Caco-2 (cell line): ENCODE measurements around the gene SLC28A2. TPM values are rescaled to one million over a fixed set of nuclear protein-coding genes. Genes with fewer than 3 reads are reported as not detected.

Experiments used
- BruUV-seq: library from RNA; stranded (reverse); fragments of 400-500 nt; replicated peaks from 2 replicates; lab custom pipeline; 2021; lab: Mats Ljungman, UMichigan
- CTCF ChIA-PET: fragments of 300-600 bp; sonication (Branson Sonifier 250); formaldehyde crosslinking; loops from one replicate; lab custom pipeline; 2022; ENCODE audit warnings: antibody characterized with exemption; lab: Charles Lee
- POLR2A ChIA-PET: fragments of 300-600 bp; sonication (Branson Sonifier 250); formaldehyde crosslinking; loops from one replicate; lab custom pipeline; 2022; ENCODE audit warnings: antibody characterized with exemption; lab: Charles Lee
- DNase-seq, 2 experiments: peaks; one replicate each; pipeline versions ENCODE4 v3.0.0 to v3.0.0-alpha.2; 2020 to 2022
- H3K27me3 ChIP-seq: replicated peaks from 2 replicates; pipeline ENCODE4 v1.6.0; 2011; ENCODE audit warnings: low read length; ENCODE audit not compliant: control insufficient read depth, insufficient read depth
- H3K36me3 ChIP-seq: 2 replicates; pipeline ENCODE4 v1.5.1; 2011; ENCODE audit warnings: low read length; ENCODE audit not compliant: control insufficient read depth, insufficient read depth
- H3K4me1 ChIP-seq: fragments of 250-450 bp; sonication (Bioruptor Pico); 2 replicates; pipeline ENCODE4 v1.5.1; 2020; ENCODE audit warnings: mild to moderate bottlenecking
- H3K4me3 ChIP-seq: 2 replicates; pipeline ENCODE4 v1.5.1; 2011; ENCODE audit warnings: low read depth, mild to moderate bottlenecking, control low read depth, low read length
- H3K9me3 ChIP-seq: fragments of 250-450 bp; sonication (Bioruptor Pico); 2 replicates; pipeline ENCODE4 v1.5.1; 2020; ENCODE audit warnings: mild to moderate bottlenecking, moderate library complexity
- H3K27ac Mint-ChIP-seq: one replicate; pipeline ENCODE4 v1.8.0; 2022; ENCODE audit warnings: mixed read lengths; ENCODE audit not compliant: unreplicated experiment
- H3K27me3 Mint-ChIP-seq: one replicate; pipeline ENCODE4 v1.8.0; 2022; ENCODE audit warnings: mixed read lengths; ENCODE audit not compliant: insufficient read depth, unreplicated experiment
- H3K36me3 Mint-ChIP-seq: one replicate; pipeline ENCODE4 v1.8.0; 2022; ENCODE audit warnings: mild to moderate bottlenecking, mixed read lengths; ENCODE audit not compliant: insufficient read depth, unreplicated experiment
- H3K4me1 Mint-ChIP-seq: one replicate; pipeline ENCODE4 v1.8.0; 2022; ENCODE audit warnings: low read depth, mixed read lengths; ENCODE audit not compliant: unreplicated experiment
- H3K4me3 Mint-ChIP-seq: one replicate; pipeline ENCODE4 v1.8.0; 2022; ENCODE audit warnings: mild to moderate bottlenecking, moderate library complexity, mixed read lengths; ENCODE audit not compliant: unreplicated experiment
- H3K9me3 Mint-ChIP-seq: one replicate; pipeline ENCODE4 v1.8.0; 2022; ENCODE audit warnings: mixed read lengths; ENCODE audit not compliant: unreplicated experiment
- intact Hi-C: fragments of 100-400 bp; cut with micrococcal nuclease; formaldehyde crosslinking; loops from one replicate; pipeline ENCODE4 v1.10.0; 2022; ENCODE audit not compliant: unreplicated experiment
- total RNA-seq: library from RNA; stranded (reverse); gene quantifications from 2 replicates; pipeline ENCODE4 v1.2.3, GENCODE V29; 2022
- TF ChIP-seq, protein P1 (sequence below), 2 experiments: fragments of 200-600 bp in 1 of 2; IDR thresholded peaks; 1 replicate in 1 of 2; 2 replicates in 1 of 2; pipeline versions ENCODE4 v1.5.1 to v1.8.0; 2011 to 2022; ENCODE audit warnings: antibody characterized with exemption in 1 of 2, control low read depth in 1 of 2, inconsistent platforms in 1 of 2, low read depth in 1 of 2, low read length in 1 of 2, mild to moderate bottlenecking in 1 of 2, moderate library complexity in 1 of 2; ENCODE audit not compliant: insufficient read depth in 1 of 2, severe bottlenecking in 1 of 2, unreplicated experiment in 1 of 2

SLC28A2 gene
- total RNA-seq, 1 experiment from 2014 or later, result 0.11 TPM

- ChIA-PET CTCF (no interaction called here), POLR2A (no interaction called here)
- peaks cover 12% of the 10 kb centered on the region for H3K9me3 ChIP-seq
- Mint-ChIP-seq H3K4me1 (no peaks in the 10 kb centered on the region), H3K27ac (no peak overlapping the region), H3K9me3 (peaks cover 45% of the 10 kb centered on the region), H3K4me3 (no peak overlapping the region), H3K36me3 (peaks cover 4% of the 10 kb centered on the region), H3K27me3 (no peaks in the 10 kb centered on the region)
- no peaks in the 10 kb centered on the region for H3K4me1 ChIP-seq
- peak in 1 of 2 experiments; percentile 38 for DNase-seq
- H3K4me3 ChIP-seq, result no peak overlapping the region
- intact Hi-C loops, result no loop called here
- no peaks in the 10 kb centered on the region for H3K36me3 ChIP-seq
- H3K27me3 ChIP-seq, result no peaks in the 10 kb centered on the region
- TF ChIP-seq, protein P1, sequence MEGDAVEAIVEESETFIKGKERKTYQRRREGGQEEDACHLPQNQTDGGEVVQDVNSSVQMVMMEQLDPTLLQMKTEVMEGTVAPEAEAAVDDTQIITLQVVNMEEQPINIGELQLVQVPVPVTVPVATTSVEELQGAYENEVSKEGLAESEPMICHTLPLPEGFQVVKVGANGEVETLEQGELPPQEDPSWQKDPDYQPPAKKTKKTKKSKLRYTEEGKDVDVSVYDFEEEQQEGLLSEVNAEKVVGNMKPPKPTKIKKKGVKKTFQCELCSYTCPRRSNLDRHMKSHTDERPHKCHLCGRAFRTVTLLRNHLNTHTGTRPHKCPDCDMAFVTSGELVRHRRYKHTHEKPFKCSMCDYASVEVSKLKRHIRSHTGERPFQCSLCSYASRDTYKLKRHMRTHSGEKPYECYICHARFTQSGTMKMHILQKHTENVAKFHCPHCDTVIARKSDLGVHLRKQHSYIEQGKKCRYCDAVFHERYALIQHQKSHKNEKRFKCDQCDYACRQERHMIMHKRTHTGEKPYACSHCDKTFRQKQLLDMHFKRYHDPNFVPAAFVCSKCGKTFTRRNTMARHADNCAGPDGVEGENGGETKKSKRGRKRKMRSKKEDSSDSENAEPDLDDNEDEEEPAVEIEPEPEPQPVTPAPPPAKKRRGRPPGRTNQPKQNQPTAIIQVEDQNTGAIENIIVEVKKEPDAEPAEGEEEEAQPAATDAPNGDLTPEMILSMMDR (IDR thresholded peaks at IDR 0.05; ENCODE audit: insufficient read depth in 1 of 2, low read depth in 1 of 2, low read length in 1 of 2, severe bottlenecking in 1 of 2, unreplicated experiment in 1 of 2), result no peak
- no TSS peak for BruUV-seq
Observed at GRCh38 chr15:45242289-45242688, 9.7 kb upstream of the SLC28A2 start.

DNA sequence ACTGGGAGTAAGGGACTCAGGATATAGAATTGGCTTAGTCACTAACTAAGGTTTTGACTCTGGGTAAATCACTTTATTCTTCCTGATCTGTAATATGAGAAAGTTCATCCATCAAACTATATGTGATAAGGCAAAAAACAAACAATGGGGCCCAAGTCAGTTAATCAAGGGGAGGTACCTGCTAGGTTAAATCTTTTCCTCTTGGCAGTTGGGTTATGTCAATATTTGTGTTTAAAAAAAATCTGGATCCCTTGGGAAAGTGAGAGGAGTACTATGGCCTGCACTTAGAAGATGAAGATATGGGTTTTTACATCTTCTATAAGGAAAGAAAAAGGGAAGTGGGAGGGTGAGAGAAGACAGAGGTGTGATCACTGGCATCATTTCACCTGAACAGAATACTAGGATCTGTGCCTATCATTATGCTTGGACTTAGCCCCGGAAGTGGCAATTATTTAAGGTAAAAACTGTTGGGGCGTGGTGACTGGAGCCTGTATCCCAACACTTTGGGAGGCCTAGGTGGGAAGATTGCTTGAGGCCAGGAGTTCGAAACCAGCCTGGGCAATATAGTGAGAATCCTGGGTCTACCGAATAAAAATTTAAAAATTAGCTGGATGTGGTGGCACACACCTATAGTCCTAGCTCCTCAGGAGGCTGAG lies 2.8 kb upstream of the SLC28A2 start:
- H3K36me3 ChIP-seq, result no peaks in the 10 kb centered on the region
- no peaks in the 10 kb centered on the region for H3K27me3 Mint-ChIP-seq
- no peaks in the 10 kb centered on the region for H3K4me1 ChIP-seq
- peaks cover 5% of the 10 kb centered on the region; the same call in 1 of the 2 replicates for H3K9me3 ChIP-seq
- peaks cover 24% of the 10 kb centered on the region for H3K9me3 Mint-ChIP-seq
- no peak overlapping the region for H3K4me3 ChIP-seq
- H3K4me1 Mint-ChIP-seq, result peaks cover 6% of the 10 kb centered on the region
- TF ChIP-seq, protein P1 (IDR thresholded peaks at IDR 0.05; ENCODE audit: insufficient read depth in 1 of 2, low read depth in 1 of 2, low read length in 1 of 2, severe bottlenecking in 1 of 2, unreplicated experiment in 1 of 2), result no peak
- no peak for DNase-seq
- BruUV-seq, result no TSS peak
- no peaks in the 10 kb centered on the region for H3K36me3 Mint-ChIP-seq
- no peaks in the 10 kb centered on the region for H3K27me3 ChIP-seq
- POLR2A ChIA-PET, result no interaction called here
- no peak overlapping the region for H3K4me3 Mint-ChIP-seq
- CTCF ChIA-PET, result no interaction called here
- no peak overlapping the region for H3K27ac Mint-ChIP-seq
- intact Hi-C loops, result no loop called here

DNA sequence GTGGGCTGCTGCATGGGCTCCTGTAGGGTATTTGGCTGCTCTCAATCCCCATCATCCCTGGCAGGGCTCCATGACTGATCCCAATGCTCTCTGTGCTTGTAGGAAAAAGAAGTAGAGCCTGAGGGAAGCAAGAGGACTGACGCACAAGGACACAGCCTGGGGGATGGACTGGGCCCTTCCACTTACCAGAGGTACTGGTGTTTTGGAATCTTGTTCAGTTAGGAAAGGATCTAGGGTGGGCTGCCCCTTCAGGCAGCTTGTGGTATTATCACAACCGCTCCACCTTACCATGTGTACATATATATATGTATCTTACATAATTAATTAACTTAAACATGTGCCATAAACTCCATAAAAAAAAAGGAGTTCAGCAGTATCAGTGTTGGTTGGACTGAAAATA lies 1.3 kb downstream of the SLC28A2 start:
- H3K9me3 Mint-ChIP-seq, result peaks cover 11% of the 10 kb centered on the region
- no peaks in the 10 kb centered on the region for H3K27me3 ChIP-seq
- H3K27me3 Mint-ChIP-seq, result no peaks in the 10 kb centered on the region
- H3K36me3 Mint-ChIP-seq, result no peaks in the 10 kb centered on the region
- DNase-seq, result no peak
- ChIA-PET CTCF (no interaction called here), POLR2A (no interaction called here)
- TF ChIP-seq, protein P1 (IDR thresholded peaks at IDR 0.05; ENCODE audit: insufficient read depth in 1 of 2, low read depth in 1 of 2, low read length in 1 of 2, severe bottlenecking in 1 of 2, unreplicated experiment in 1 of 2), result peak in 1 of 2 experiments; percentile 10
- H3K4me1 ChIP-seq, result 0 out of 2 replicates have a peak, but pooled peaks cover 4% of the 10 kb centered on the region
- peaks cover 6% of the 10 kb centered on the region for H3K4me1 Mint-ChIP-seq
- no peak overlapping the region for H3K4me3 ChIP-seq
- H3K27ac Mint-ChIP-seq, result no peak overlapping the region
- no TSS peak for BruUV-seq
- no peak overlapping the region for H3K4me3 Mint-ChIP-seq
- peaks cover 5% of the 10 kb centered on the region; the same call in 1 of the 2 replicates for H3K9me3 ChIP-seq
- no peaks in the 10 kb centered on the region for H3K36me3 ChIP-seq
- intact Hi-C loops, result no loop called here
